ENCODE data around the gene HBG1. TPM values are rescaled to one million over a fixed set of nuclear protein-coding genes. Genes with fewer than 3 reads are reported as not detected.
"Not testable (repeated sequence)": the region's sequence is repeated elsewhere in the genome, so short reads cannot be mapped to it uniquely, and the experiment has no call there.

HBG1 gene
- total RNA-seq, result not detected

DNA sequence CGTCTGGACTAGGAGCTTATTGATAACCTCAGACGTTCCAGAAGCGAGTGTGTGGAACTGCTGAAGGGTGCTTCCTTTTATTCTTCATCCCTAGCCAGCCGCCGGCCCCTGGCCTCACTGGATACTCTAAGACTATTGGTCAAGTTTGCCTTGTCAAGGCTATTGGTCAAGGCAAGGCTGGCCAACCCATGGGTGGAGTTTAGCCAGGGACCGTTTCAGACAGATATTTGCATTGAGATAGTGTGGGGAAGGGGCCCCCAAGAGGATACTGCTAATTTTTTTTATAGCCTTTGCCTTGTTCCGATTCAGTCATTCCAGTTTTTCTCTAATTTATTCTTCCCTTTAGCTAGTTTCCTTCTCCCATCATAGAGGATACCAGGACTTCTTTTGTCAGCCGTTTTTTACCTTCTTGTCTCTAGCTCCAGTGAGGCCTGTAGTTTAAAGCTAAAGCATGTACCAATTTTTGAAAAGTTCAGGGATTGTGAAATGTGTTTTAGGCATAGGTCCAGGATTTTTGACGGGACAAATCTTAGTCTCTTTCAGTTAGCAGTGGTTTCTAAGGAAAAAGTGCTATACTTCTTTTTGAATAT lies at the start of gene HBG1:
Gene HBG1 (minus strand): TSS at position 51 of the 590 bp plus-strand sequence. CDS start 53 bp downstream, outside the sequence.
- DNase-seq (ENCODE audit: low spot score), result not testable (repeated sequence)

DNA sequence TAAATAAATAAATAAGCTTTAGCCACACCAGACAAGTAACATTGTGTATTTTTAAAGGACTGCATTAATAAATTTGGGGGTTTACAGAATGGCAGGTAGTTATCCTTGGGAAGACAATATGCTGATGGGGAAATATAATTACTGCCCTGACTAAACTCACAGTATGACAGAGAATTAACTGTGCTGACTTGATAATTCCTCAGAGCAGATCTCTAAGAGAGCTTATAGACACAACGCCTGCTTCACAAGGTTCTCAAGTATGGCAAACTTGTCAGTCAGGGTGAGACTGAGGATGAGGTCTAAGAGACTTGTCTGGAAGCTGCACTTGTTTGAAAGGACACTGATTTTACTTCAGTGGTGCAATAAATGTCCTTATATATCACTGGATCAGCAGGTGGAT lies 48.8 kb upstream of the HBG1 start:
- DNase-seq (ENCODE audit: low spot score), result no peak

DNA sequence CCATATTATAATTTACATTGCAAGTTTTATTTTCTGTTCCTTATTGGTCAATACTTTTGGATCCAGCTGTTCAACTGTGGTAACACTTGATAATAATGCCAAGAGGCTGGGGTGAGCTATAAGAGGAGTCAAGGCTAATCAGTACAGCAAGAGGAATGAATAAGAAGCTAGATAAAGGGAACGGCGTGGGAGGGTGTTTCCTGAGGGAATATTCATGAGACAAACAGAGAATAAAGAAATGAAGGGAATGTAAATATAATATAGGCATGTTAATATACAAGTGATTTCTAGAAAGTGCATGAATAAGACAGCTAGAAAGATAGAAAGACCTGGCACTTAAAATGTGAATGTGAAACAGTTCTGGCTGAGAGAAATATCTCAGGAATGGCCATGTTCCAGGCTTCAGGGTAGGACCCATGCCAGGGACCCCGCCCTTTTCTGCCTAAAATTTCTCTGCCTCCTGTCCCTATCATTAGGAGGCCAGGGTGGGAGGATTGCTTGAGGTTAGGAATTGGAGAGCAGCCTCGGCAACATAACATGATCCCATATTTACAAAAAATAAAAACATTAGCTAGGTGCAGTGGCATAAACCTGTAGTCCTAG lies 48.2 kb upstream of the HBG1 start:
- no peak for DNase-seq (ENCODE audit: low spot score)

DNA sequence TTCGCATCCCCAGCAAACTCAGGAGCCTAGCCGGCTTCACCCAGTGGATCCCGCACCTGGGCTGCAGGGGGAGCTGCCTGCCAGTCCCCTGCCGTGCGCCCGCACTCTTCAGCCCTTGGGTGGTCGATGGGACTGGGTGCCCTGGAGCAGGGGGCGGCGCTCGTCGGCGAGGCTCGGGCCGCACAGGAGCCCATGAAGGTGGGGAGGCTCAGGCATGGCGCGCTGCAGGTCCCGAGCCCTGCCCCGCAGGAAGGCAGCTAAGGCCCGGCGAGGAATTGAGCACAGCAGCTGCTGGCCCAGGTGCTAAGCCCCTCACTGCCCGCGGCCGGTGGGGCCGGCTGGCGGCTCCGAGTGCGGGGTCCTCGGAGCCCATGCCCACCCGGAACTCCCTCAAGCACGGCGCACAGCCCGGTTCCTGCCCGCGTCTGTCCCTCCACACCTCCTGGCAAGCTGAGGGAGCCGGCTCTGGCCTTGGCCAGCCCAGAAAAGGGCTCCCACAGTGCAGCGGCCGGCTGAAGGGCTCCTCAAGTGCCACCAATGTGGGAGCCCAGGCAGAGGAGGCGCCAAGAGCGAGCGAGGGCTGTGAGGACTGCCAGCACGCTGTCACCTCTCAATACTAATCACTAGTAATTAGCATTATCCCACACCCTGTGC lies 44.8 kb upstream of the HBG1 start:
- DNase-seq (ENCODE audit: low spot score), result not testable (repeated sequence)

DNA sequence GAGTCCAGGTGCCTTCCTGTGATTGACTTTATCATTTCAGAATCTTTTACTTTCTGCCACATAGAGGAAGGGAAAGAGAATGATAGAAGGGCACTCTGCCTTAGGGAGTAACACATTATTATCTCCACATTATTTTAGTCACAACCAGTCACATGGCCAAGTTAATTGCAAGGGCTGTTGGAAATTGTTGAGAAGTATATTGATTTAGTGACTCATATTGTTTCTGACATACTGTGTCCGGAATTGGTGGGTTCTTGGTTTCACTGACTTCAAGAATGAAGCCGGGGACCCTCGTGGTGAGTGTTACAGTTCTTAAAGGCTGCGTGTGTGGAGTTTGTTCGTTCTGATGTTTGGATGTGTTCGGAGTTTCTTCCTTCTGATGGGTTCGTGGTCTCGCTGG lies 43.4 kb upstream of the HBG1 start:
- DNase-seq (ENCODE audit: low spot score), result no peak

DNA sequence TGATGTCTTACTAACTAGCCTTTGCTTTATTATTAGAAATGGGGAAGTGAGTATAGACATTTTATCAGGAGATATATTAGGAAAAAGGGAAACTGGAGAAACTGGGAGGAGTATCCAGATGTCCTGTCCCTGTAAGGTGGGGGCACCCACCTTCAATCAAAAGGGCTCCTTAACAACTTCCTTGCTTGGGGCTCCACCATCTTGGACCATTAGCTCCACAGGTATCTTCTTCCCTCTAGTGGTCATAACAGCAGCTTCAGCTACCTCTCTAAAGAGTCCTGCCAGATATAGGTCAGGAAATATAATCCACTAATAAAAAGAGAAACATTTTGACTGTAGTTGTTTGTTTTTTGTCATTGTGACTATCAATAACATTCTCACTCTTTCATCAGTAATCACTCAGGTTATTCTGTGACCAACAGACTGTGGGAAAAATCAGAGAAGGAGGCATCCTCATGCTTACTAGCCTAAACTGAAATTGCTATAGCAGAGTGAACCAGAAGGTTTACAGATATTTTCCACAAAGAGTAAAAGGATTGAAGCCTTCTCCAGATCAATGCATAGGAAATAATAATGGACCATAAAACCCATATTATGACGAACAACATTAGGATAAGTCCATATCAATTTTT lies 41.7 kb upstream of the HBG1 start:
- no peak for DNase-seq (ENCODE audit: low spot score)

DNA sequence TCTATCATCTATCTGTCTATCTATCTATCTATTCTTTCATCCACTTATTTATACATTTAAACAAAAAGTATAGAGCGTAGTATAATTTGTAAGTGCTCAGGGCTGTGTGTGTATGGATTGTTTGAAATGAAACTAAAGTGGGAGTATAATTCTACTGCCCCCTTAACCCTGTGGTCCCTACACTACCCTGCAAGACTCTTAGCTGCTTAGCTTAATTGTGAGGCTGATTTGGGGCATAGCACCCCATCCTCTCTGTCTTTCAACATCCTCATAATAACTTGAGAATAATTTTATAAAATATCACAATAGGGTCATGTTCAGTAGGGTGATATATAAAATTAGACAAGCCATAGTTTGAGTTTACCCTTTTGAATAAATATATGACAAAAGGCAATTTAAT lies 40.4 kb upstream of the HBG1 start:
- no peak for DNase-seq (ENCODE audit: low spot score)

DNA sequence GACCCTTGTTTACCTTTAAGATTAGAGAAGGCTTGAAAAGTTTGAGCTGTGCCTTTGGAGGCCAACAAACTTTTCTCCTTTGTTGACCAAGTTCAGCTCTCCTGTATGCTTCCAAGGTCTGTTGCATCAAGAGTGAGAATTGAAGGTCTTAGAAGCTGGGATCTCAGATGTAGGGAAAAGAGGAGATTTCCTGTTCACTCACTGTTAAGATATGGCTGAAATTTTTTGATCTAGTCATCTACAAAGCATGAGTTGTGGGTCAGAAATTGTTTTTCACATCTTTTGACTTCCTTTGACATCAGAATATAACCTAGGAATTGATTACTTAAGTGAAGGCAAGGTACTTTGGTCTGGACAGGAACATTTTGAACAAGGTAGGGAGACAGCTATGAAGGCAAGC lies 40.0 kb upstream of the HBG1 start:
- DNase-seq (ENCODE audit: low spot score), result no peak

DNA sequence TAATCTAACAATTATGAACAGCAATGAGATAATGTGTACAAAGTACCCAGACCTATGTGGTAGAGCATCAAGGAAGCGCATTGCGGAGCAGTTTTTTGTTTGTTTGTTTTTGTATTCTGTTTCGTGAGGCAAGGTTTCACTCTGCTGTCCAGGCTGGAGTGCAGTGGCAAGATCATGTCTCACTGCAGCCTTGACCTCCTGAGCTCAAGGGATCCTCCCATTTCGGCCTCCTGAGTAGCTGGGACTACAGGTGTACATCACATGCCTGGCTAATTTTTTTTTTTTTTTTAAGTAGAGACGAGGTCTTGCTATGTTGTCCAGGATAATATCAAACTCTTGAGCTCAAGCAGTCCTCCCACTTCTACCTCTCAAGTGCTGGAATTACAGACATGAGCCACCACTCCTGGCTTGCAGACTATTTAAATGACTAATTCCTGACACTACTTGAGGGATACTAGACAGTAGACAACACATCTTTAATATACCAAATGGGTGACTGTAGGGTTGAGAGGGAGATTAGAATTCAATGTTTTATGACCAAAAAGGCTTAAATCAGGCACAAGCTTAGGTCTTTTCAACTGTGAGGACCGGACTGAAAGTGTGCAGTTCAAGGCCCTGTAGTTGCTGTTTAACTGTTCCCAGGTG lies 39.4 kb upstream of the HBG1 start:
- DNase-seq (ENCODE audit: low spot score), result no peak

DNA sequence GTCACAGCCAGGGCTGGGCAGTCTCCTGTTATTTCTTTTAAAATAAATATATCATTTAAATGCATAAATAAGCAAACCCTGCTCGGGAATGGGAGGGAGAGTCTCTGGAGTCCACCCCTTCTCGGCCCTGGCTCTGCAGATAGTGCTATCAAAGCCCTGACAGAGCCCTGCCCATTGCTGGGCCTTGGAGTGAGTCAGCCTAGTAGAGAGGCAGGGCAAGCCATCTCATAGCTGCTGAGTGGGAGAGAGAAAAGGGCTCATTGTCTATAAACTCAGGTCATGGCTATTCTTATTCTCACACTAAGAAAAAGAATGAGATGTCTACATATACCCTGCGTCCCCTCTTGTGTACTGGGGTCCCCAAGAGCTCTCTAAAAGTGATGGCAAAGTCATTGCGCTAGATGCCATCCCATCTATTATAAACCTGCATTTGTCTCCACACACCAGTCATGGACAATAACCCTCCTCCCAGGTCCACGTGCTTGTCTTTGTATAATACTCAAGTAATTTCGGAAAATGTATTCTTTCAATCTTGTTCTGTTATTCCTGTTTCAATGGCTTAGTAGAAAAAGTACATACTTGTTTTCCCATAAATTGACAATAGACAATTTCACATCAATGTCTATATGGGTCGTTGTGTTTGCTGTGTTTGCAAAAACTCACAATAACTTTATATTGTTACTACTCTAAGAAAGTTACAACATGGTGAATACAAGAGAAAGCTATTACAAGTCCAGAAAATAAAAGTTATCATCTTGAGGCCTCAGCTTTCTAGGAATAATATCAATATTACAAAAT lies 38.6 kb upstream of the HBG1 start:
- no peak for DNase-seq (ENCODE audit: low spot score)

DNA sequence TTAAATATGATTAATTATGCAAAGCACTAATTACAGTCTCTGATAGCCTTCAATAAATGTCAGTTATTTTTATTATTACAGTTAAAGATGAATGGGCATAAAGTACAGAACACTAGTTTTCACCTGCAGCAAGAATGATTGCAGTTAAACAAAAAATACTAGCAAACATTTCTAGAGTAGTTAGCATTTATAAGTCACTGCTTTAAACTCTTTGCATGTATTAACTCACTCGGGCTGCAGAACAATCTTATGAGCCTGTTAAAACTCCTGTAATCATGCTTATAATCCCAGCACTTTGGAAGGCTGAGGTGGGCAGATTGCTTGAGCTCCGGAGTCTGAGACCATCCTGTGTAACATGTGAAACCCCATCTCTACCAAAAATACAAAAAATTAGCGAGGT lies 37.2 kb upstream of the HBG1 start:
- DNase-seq (ENCODE audit: low spot score), result no peak

DNA sequence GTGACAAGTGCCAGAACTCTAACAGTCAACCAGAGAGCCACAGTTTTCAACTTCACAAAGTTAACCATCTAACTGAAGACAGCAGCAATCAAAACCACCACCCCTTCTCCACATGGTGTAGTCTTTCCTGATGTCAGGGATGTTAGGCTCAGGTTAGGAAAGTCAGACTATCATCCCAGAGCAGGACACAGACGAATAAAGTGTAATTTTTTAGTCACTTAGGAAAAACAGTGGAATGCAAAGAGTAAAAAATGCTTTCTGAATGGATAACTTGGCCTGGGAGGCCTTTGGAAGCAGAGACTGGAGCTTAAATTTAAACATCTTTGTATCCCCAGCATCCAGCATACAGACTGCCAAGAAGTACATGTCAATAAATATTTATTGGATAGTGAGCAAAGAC lies 36.7 kb upstream of the HBG1 start:
- no peak for DNase-seq (ENCODE audit: low spot score)

DNA sequence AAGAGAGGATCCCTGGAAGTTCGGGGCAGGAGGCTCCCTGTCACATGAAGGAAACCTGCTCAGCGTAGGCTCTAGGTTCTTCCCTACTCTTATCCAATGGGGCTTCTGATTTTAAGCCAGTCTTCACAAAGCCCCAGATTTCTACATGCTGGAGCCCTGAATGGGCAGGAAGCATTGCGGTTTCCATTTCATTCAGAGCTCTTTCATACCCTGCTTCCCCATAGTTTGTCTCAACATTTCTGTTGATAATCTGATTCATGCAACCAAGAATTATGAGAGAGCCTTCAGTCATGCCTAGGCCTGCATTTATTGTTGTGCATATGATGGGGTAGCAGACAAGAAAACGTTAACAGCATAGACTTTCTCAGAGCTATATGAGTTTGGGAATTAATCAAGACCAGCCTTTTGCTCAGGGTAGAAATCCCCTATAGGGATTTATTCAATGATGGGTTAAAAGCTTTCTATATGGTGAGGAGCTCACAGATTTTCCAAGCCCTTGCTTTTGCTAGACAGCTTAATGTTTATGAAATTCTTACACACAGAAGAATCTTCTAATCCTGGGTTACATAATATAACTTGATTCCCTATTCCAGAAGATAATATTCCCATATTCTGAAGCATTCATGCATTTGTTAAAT lies 36.2 kb upstream of the HBG1 start:
- DNase-seq (ENCODE audit: low spot score), result no peak

DNA sequence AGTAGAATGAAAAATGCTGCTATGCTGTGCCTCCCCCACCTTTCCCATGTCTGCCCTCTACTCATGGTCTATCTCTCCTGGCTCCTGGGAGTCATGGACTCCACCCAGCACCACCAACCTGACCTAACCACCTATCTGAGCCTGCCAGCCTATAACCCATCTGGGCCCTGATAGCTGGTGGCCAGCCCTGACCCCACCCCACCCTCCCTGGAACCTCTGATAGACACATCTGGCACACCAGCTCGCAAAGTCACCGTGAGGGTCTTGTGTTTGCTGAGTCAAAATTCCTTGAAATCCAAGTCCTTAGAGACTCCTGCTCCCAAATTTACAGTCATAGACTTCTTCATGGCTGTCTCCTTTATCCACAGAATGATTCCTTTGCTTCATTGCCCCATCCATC lies 35.0 kb upstream of the HBG1 start:
- no peak for DNase-seq (ENCODE audit: low spot score)

DNA sequence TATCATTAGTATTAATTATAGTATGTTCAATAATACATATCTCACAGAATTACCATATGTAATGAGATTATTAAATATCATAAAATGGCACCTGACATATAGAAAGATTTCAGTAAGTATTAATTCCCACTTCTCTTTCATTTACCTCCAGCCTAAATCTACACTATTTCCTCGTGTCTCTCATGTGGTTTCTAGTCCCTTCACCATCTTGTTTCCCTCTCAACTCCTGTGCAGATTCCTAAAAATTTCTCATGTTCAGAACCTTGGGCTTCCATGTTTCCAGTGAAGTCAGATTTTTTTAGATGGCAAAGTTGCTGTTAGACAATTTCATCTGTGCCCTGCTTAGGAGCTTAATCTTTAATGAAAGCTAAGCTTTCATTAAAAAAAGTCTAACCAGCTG lies 34.2 kb upstream of the HBG1 start:
- DNase-seq (ENCODE audit: low spot score), result no peak

DNA sequence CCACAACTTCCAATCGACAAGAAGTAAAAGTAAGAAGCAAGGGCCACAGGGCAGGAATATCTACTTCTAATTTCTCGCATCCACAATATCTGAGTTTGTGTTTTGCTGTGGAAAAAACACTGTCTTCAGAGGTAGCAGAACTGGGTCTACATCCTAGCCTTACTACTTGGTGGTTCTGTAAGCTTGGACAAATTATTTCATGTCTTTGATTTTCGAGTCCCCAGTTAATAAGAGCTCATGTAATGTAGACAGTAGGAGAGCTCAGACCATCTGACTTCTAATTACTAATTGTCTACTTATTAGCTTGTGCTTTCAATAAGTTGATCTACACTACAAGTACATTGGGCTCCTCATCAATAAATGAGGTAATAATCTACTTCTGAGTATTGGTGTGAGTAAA lies 33.4 kb upstream of the HBG1 start:
- no peak for DNase-seq (ENCODE audit: low spot score)

DNA sequence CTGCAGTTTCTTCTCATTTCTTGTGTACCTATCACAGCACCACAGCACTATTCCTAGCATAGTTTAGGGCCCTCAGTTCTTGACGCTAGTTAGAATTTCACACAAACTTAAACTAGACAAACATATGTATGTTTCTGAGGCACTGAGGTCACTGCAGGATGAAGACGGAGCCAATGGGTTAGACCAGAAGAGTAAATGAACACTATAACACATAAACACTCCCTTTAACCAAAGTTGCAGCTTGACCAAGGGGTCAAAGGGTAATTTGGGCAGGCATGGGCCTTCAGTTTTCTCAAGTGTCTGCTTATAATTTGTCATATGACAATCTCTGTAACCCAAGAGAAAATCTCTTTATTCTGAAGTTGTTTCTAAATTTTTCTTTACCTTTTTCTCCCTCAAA lies 33.0 kb upstream of the HBG1 start:
- no peak for DNase-seq (ENCODE audit: low spot score)

DNA sequence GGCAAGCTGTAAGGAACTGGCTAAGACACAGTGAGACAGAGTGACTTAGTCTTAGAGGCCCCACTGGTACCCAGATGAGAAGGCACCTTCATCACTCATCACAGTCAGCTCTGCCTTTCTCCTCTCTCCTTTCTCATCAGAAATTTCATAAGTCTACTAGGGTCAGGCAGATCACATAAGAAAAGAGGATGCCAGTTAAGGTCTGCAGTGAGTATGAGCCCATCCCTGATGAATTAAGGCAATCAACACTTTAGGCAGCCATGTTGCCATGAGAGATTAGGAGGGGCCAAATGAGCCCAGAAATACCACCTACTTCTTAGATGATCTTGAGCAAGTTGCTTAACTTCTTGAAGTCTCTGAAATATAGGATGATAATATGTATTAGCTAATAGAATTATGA lies 31.9 kb upstream of the HBG1 start:
- no peak for DNase-seq (ENCODE audit: low spot score)

DNA sequence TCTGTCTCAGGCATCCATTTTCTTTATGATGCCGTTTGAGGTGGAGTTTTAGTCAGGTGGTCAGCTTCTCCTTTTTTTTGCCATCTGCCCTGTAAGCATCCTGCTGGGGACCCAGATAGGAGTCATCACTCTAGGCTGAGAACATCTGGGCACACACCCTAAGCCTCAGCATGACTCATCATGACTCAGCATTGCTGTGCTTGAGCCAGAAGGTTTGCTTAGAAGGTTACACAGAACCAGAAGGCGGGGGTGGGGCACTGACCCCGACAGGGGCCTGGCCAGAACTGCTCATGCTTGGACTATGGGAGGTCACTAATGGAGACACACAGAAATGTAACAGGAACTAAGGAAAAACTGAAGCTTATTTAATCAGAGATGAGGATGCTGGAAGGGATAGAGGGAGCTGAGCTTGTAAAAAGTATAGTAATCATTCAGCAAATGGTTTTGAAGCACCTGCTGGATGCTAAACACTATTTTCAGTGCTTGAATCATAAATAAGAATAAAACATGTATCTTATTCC lies 31.0 kb upstream of the HBG1 start:
- DNase-seq (ENCODE audit: low spot score), result no peak

DNA sequence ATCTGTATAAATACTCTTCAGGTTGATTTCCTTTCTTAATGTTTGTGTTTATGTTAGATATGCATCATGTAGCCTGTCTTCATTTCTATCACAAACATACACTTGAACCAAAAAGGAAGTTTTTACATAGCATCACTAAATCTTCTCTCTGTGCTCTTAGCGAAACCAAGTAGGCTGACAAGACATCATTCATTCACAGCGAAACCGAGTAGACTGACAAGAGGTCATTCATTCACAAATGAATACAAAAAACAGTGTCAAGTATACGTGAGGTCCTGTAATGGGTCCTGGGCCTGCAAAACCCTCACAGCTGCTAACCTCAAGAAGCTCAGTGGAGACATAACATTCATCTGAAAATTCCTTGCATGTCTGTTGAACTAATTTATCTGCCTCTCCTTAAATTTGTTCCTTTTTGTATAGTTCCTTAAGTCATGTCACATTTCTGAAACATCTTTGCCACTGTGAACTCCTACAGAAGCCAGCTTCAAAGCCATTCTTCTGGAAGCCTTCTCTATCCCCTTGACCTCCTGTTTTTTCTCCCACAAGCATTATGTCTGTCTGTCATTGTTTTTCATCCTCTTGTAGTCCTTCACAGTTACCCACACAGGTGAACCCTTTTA lies 29.9 kb upstream of the HBG1 start:
- DNase-seq (ENCODE audit: low spot score), result no peak

Data from ureter (tissue), 1 donor.